ENCODE data around the gene MSANTD1.

DNA sequence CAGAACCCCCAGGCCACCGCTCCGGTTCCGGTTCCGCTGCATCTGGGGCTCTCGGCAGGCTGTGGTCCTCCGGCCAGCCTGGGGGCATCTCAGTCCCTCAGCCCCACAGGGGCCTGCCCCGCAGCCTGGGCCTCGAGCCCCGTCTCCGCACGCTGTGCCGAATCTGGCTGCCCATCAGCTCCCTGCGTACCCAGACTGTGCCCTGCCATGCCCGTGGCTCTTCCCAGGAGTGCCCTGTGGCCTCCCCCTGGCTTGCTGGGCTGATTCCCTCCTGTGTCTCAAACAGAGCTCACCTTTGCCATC lies 830 bp upstream of the MSANTD1 start:
- TF ChIP-seq CREB5 (CRISPR knock-in tag; IDR thresholded peaks at IDR 0.05; ENCODE audit: low read depth) (no peak), ARNTL (CRISPR knock-in tag; IDR thresholded peaks at IDR 0.05; ENCODE audit: borderline replicate concordance, low read depth) (no peak), ZFP3 (CRISPR knock-in tag; IDR thresholded peaks at IDR 0.05) (no peak), TOX (CRISPR knock-in tag; IDR thresholded peaks at IDR 0.05; ENCODE audit: borderline replicate concordance) (no peak), ISL1 (CRISPR knock-in tag; IDR thresholded peaks at IDR 0.05) (no peak), RARB (CRISPR knock-in tag; IDR thresholded peaks at IDR 0.05) (no peak), ZFP30 (CRISPR knock-in tag; IDR thresholded peaks at IDR 0.05) (no peak), CSDC2 (CRISPR knock-in tag; IDR thresholded peaks at IDR 0.05) (no peak), ZC3H10 (CRISPR knock-in tag; IDR thresholded peaks at IDR 0.05) (no peak), TCF4 (CRISPR knock-in tag; IDR thresholded peaks at IDR 0.05; ENCODE audit: borderline replicate concordance) (no peak), PPARA (CRISPR knock-in tag; IDR thresholded peaks at IDR 0.05; ENCODE audit: borderline replicate concordance) (no peak), ESRRG (CRISPR knock-in tag; IDR thresholded peaks at IDR 0.05) (no peak)
- TF ChIP-seq, protein P1, sequence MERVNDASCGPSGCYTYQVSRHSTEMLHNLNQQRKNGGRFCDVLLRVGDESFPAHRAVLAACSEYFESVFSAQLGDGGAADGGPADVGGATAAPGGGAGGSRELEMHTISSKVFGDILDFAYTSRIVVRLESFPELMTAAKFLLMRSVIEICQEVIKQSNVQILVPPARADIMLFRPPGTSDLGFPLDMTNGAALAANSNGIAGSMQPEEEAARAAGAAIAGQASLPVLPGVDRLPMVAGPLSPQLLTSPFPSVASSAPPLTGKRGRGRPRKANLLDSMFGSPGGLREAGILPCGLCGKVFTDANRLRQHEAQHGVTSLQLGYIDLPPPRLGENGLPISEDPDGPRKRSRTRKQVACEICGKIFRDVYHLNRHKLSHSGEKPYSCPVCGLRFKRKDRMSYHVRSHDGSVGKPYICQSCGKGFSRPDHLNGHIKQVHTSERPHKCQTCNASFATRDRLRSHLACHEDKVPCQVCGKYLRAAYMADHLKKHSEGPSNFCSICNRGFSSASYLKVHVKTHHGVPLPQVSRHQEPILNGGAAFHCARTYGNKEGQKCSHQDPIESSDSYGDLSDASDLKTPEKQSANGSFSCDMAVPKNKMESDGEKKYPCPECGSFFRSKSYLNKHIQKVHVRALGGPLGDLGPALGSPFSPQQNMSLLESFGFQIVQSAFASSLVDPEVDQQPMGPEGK (CRISPR knock-in tag; IDR thresholded peaks at IDR 0.05; ENCODE audit: borderline replicate concordance), result no peak
- TF ChIP-seq, protein P2, sequence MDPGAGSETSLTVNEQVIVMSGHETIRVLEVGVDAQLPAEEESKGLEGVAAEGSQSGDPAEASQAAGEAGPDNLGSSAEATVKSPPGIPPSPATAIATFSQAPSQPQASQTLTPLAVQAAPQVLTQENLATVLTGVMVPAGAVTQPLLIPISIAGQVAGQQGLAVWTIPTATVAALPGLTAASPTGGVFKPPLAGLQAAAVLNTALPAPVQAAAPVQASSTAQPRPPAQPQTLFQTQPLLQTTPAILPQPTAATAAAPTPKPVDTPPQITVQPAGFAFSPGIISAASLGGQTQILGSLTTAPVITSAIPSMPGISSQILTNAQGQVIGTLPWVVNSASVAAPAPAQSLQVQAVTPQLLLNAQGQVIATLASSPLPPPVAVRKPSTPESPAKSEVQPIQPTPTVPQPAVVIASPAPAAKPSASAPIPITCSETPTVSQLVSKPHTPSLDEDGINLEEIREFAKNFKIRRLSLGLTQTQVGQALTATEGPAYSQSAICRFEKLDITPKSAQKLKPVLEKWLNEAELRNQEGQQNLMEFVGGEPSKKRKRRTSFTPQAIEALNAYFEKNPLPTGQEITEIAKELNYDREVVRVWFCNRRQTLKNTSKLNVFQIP (CRISPR knock-in tag; IDR thresholded peaks at IDR 0.05; ENCODE audit: borderline replicate concordance, low read depth), result no peak

All from SK-N-SH treated with all-trans-retinoic acid at 6 μM for 48 hours (cell line).